ENCODE measurements around the gene SPATA6L.

The SPATA6L gene

GRCh38 chr9:4574657-4575243, 91.5 kb downstream of the SPATA6L start:
- Histone ChIP-seq H3K4me3 (ENCODE audit: low read length) (no peak overlapping the region), H3K56ac (ENCODE audit: low read length) (no peak overlapping the region), H3K23ac (ENCODE audit: low read length) (no peak overlapping the region), H2BK15ac (replicated peaks; ENCODE audit: low read depth) (no peak overlapping the region), H2AK5ac (ENCODE audit: low read length) (no peak overlapping the region), H3K18ac (ENCODE audit: low read length) (no peak overlapping the region), H3K36me3 (ENCODE audit: control insufficient read depth, insufficient read depth, low read length) (no peaks in the 10 kb centered on the region), H3K27ac (ENCODE audit: low read depth, low read length) (no peak overlapping the region), H3K4me2 (ENCODE audit: low read length) (no peak overlapping the region), H3K4me1 (ENCODE audit: control insufficient read depth, low read depth, low read length) (peaks cover 4% of the 10 kb centered on the region), H3K79me1 (ENCODE audit: low read length) (no peaks in the 10 kb centered on the region), H3K9ac (ENCODE audit: low read length) (no peak overlapping the region), H4K8ac (ENCODE audit: low read depth, low read length) (no peak overlapping the region), H4K5ac (ENCODE audit: low read length) (no peak overlapping the region), H2BK5ac (ENCODE audit: low read length) (no peak overlapping the region), H3K4ac (ENCODE audit: low read depth, low read length) (no peak overlapping the region), H3K27me3 (ENCODE audit: insufficient read depth, low read length, poor library complexity) (no peaks in the 10 kb centered on the region), H3K79me2 (ENCODE audit: control insufficient read depth, insufficient read depth, low read length) (no peaks in the 10 kb centered on the region), H2BK120ac (ENCODE audit: low read depth, low read length) (no peak overlapping the region)
- no CpG with 5 or more reads among the region's 7 CpGs for WGBS (ENCODE audit: extremely low coverage, insufficient coverage, low lambda C conversion rate)
- DNase-seq: no peak

- no peak overlapping the region for H3K4me2 ChIP-seq (ENCODE audit: low read length)
- WGBS (ENCODE audit: extremely low coverage, insufficient coverage, low lambda C conversion rate): no CpG with 5 or more reads among the region's 5 CpGs
- H3K36me3 ChIP-seq (ENCODE audit: control insufficient read depth, insufficient read depth, low read length): no peaks in the 10 kb centered on the region
These were observed 92.5 kb downstream of the SPATA6L start for GRCh38 chr9:4573634-4574389.

GRCh38 chr9:4573176-4573575, 93.1 kb downstream of the SPATA6L start:
- no peak overlapping the region for H3K56ac ChIP-seq (ENCODE audit: low read length)
- WGBS (ENCODE audit: extremely low coverage, insufficient coverage, low lambda C conversion rate): no CpG with 5 or more reads among the region's 4 CpGs
- no peak overlapping the region for H4K5ac ChIP-seq (ENCODE audit: low read length)
- H3K4me2 ChIP-seq (ENCODE audit: low read length): no peak overlapping the region
- H2AK5ac ChIP-seq (ENCODE audit: low read length): no peak overlapping the region
- H3K4me1 ChIP-seq (ENCODE audit: control insufficient read depth, low read depth, low read length): peaks cover 4% of the 10 kb centered on the region
- no peak for DNase-seq
- H2BK15ac ChIP-seq (replicated peaks; ENCODE audit: low read depth): no peak overlapping the region
- H3K9ac ChIP-seq (ENCODE audit: low read length): no peak overlapping the region
- H3K23ac ChIP-seq (ENCODE audit: low read length): no peak overlapping the region
- no peak overlapping the region for H3K4me3 ChIP-seq (ENCODE audit: low read length)
- H3K36me3 ChIP-seq (ENCODE audit: control insufficient read depth, insufficient read depth, low read length): no peaks in the 10 kb centered on the region
- H3K27ac ChIP-seq (ENCODE audit: low read depth, low read length): no peak overlapping the region
- H3K79me1 ChIP-seq (ENCODE audit: low read length): no peaks in the 10 kb centered on the region
- H3K4ac ChIP-seq (ENCODE audit: low read depth, low read length): no peak overlapping the region
- no peaks in the 10 kb centered on the region for H3K27me3 ChIP-seq (ENCODE audit: insufficient read depth, low read length, poor library complexity)
- no peak overlapping the region for H2BK5ac ChIP-seq (ENCODE audit: low read length)
- no peaks in the 10 kb centered on the region for H3K79me2 ChIP-seq (ENCODE audit: control insufficient read depth, insufficient read depth, low read length)
- no peak overlapping the region for H3K18ac ChIP-seq (ENCODE audit: low read length)
- no peak overlapping the region for H2BK120ac ChIP-seq (ENCODE audit: low read depth, low read length)
- H4K8ac ChIP-seq (ENCODE audit: low read depth, low read length): no peak overlapping the region

More at GRCh38 chr9:4573634-4574389, 92.5 kb downstream of the SPATA6L start:
- Histone ChIP-seq H3K23ac (ENCODE audit: low read length) (no peak overlapping the region), H4K5ac (ENCODE audit: low read length) (no peak overlapping the region), H3K27me3 (ENCODE audit: insufficient read depth, low read length, poor library complexity) (no peaks in the 10 kb centered on the region), H2BK120ac (ENCODE audit: low read depth, low read length) (no peak overlapping the region), H2BK5ac (ENCODE audit: low read length) (no peak overlapping the region), H3K4ac (ENCODE audit: low read depth, low read length) (no peak overlapping the region), H4K8ac (ENCODE audit: low read depth, low read length) (no peak overlapping the region), H3K79me1 (ENCODE audit: low read length) (no peaks in the 10 kb centered on the region), H3K4me3 (ENCODE audit: low read length) (no peak overlapping the region), H3K4me1 (ENCODE audit: control insufficient read depth, low read depth, low read length) (peaks cover 4% of the 10 kb centered on the region), H2BK15ac (replicated peaks; ENCODE audit: low read depth) (no peak overlapping the region), H3K27ac (ENCODE audit: low read depth, low read length) (no peak overlapping the region), H2AK5ac (ENCODE audit: low read length) (no peak overlapping the region), H3K79me2 (ENCODE audit: control insufficient read depth, insufficient read depth, low read length) (no peaks in the 10 kb centered on the region), H3K9ac (ENCODE audit: low read length) (no peak overlapping the region), H3K18ac (ENCODE audit: low read length) (no peak overlapping the region), H3K56ac (ENCODE audit: low read length) (no peak overlapping the region)
- peak; percentile 10 for DNase-seq

GRCh38 chr9:4572184-4572826, 94.0 kb downstream of the SPATA6L start:
- no peak overlapping the region for H2BK5ac ChIP-seq (ENCODE audit: low read length)
- H4K5ac ChIP-seq (ENCODE audit: low read length): no peak overlapping the region
- H2BK120ac ChIP-seq (ENCODE audit: low read depth, low read length): no peak overlapping the region
- no peaks in the 10 kb centered on the region for H3K79me1 ChIP-seq (ENCODE audit: low read length)
- H4K8ac ChIP-seq (ENCODE audit: low read depth, low read length): no peak overlapping the region
- H3K9ac ChIP-seq (ENCODE audit: low read length): no peak overlapping the region
- no peak overlapping the region for H3K27ac ChIP-seq (ENCODE audit: low read depth, low read length)
- DNase-seq: no peak
- H3K4me2 ChIP-seq (ENCODE audit: low read length): no peak overlapping the region
- no CpG with 5 or more reads among the region's 5 CpGs for WGBS (ENCODE audit: extremely low coverage, insufficient coverage, low lambda C conversion rate)
- no peak overlapping the region for H3K18ac ChIP-seq (ENCODE audit: low read length)
- H3K27me3 ChIP-seq (ENCODE audit: insufficient read depth, low read length, poor library complexity): no peaks in the 10 kb centered on the region
- H3K4ac ChIP-seq (ENCODE audit: low read depth, low read length): no peak overlapping the region
- no peak overlapping the region for H3K4me3 ChIP-seq (ENCODE audit: low read length)
- H3K36me3 ChIP-seq (ENCODE audit: control insufficient read depth, insufficient read depth, low read length): no peaks in the 10 kb centered on the region
- H2AK5ac ChIP-seq (ENCODE audit: low read length): no peak overlapping the region
- H3K4me1 ChIP-seq (ENCODE audit: control insufficient read depth, low read depth, low read length): peaks cover 4% of the 10 kb centered on the region
- H3K56ac ChIP-seq (ENCODE audit: low read length): no peak overlapping the region
- H2BK15ac ChIP-seq (replicated peaks; ENCODE audit: low read depth): no peak overlapping the region
- H3K79me2 ChIP-seq (ENCODE audit: control insufficient read depth, insufficient read depth, low read length): no peaks in the 10 kb centered on the region
- no peak overlapping the region for H3K23ac ChIP-seq (ENCODE audit: low read length)

DNA sequence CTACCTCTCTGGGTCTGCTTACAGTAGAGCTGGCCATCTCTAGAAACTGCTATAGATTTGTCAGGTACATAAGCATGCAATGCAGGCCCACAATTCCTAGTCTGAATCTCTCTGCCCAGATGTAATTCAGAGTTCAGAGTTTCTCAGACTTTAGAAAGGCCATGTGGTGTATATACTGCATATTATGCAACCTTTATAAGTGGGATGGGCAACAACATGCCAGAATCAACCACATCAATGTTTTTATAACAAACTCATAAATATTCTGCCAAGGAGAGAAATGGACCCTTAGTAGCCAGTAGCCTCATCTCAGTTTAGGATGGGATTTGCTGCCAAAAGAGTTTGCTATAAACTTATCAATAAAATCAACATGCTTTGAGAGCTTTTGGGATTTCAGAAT, 97.2 kb downstream of the SPATA6L start:
- Histone ChIP-seq H2BK5ac (ENCODE audit: low read length) (no peak overlapping the region), H3K36me3 (ENCODE audit: control insufficient read depth, insufficient read depth, low read length) (no peaks in the 10 kb centered on the region), H3K4me3 (ENCODE audit: low read length) (no peak overlapping the region)

More for the DNA sequence above, 97.2 kb downstream of the SPATA6L start:
- Histone ChIP-seq H3K9ac (ENCODE audit: low read length) (no peak overlapping the region), H3K4me2 (ENCODE audit: low read length) (no peak overlapping the region), H3K23ac (ENCODE audit: low read length) (no peak overlapping the region), H2AK5ac (ENCODE audit: low read length) (no peak overlapping the region), H3K18ac (ENCODE audit: low read length) (no peak overlapping the region), H3K79me1 (ENCODE audit: low read length) (no peaks in the 10 kb centered on the region), H3K27me3 (ENCODE audit: insufficient read depth, low read length, poor library complexity) (no peaks in the 10 kb centered on the region), H3K4ac (ENCODE audit: low read depth, low read length) (no peak overlapping the region), H4K5ac (ENCODE audit: low read length) (no peak overlapping the region), H4K8ac (ENCODE audit: low read depth, low read length) (peak overlapping the region; percentile 8), H3K27ac (ENCODE audit: low read depth, low read length) (no peak overlapping the region), H2BK15ac (replicated peaks; ENCODE audit: low read depth) (no peak overlapping the region), H3K79me2 (ENCODE audit: control insufficient read depth, insufficient read depth, low read length) (no peaks in the 10 kb centered on the region), H3K4me1 (ENCODE audit: control insufficient read depth, low read depth, low read length) (peaks cover 3% of the 10 kb centered on the region), H2BK120ac (ENCODE audit: low read depth, low read length) (no peak overlapping the region), H3K56ac (ENCODE audit: low read length) (no peak overlapping the region)
- DNase-seq: no peak
